Measurements from ENCODE around the gene DSP.

Gene DSP

DNA sequence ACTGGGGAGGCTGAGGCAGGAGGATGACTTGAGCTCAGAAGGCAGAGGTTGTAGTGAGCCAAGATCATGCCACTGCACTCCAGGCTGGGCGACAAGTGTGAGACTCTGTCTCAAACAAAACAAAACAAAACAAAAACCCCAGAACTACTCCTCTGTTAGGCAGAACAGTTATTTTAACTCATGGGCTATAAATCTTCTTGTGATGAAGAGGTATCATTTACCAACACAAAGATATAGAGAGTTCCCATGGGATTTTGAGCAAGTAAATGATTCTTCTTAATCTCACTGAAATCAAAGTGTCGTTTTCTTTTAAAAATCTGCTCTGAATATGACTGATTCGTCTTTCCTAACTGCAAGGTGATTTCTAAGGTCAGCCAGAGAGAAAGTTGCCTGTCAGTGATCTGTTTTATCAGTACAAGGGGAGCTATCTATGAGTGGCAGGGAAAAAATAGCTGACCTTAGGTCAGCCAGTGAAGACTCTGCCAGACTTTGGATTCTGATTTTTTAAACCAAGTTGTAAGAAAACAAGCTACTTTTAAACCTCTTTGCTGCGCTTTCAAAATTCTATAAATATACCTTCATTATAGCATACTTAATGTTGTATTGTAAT is 3.8 kb upstream of the DSP start:
- FAIRE-seq = no peak

DNA sequence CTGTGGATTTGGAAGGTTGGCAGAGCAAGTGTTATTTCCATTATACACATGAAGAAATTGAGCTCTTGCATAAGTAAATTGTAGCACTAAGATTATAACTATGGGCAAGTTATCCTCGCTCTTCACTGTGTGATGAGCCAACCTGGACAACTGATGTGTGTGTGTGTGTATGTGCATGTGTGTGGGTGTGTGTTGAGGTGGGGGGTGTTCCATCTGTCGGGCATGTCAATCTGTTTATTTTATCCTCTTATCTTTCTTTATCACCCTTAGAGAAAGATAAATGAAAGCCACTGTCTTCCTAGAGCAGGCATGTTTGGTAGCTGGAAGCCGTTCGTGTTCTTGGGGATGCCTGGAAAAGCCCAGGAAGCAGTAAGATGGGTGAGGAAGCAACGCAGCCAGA is 3.0 kb upstream of the DSP start:
- no peak for FAIRE-seq

DNA sequence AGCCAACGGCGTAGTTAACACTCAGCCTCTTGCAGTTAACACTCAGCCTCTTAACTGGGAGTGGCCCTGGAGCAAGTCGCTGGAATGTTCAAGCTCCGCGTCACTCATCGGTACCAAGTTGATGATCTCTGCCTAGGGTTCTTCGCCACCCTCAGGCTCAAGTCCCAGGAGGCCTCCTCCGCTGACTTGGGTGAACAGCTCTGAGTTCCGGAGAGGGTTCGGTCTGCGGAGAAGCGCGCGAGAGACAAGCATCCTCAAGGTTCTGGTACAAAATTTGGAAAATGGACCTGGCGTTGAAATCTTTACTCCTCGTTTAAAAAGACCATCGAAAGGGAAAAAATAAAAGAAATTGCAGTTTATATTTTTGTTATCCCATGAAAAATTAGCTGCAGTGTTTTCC is 876 bp upstream of the DSP start:
- FAIRE-seq = no peak

- FAIRE-seq = no peak
Observed at GRCh38 chr6:7542065-7542873, 798 bp downstream of the DSP start.

GRCh38 chr6:7542874-7543624 is 1.6 kb downstream of the DSP start:
- FAIRE-seq = no peak

GRCh38 chr6:7543789-7544424 is 2.4 kb downstream of the DSP start:
- no peak for FAIRE-seq

DNA sequence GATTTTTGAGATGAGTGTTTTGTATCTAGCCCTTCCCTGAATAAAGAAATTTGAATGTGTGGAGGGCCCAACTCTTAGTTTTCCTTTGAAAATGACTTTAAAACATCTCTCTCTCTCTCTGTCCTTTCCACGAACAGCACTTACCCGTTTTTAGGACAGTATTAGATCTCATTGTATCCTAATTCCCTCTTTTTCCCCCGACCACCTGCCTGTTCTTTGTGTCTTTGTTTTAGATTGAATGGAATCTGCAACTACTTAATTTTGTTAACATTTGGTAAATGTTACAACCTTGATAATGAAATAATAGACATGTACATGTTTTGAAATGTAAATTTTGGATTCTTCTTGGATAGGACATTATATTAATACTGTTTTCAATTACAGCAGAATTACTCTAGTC is 3.1 kb downstream of the DSP start:
- no peak for FAIRE-seq

DNA sequence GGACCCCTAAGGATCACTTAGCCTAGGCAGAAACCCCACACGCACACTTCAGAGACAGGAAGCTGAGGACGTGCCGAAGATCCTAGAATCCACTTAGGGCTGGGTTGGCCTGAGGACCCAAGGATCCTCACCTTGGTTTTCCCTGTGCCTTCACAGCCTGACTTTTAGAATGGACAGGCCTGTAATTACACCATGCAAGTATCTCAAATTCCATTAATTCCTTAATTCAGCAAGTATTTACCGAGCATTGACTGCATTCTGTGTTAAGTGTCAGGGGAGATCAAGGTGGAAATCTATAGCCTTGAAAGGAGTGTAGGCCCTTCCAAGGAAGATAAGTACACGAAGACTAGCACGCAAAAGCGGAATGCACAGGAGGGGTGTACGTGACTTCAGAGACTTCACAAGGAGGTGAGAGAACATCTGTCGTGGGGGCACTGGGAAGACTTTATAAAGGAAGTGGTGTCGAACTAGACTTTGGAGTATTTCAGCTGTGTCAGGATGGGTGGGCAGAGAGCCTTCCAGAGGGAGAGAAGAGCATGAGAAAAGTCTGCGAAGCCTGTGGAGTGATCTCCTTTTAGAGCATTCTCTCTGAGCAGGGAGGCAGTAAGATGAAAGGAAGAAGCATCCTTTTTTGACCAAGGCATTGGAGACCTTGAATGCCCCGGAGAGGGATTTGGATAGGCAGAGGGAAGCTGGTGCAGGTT is 4.0 kb downstream of the DSP start:
- FAIRE-seq = no peak

GRCh38 chr6:7546020-7546369 is 4.5 kb downstream of the DSP start:
- FAIRE-seq = no peak

- FAIRE-seq = no peak
Observed at GRCh38 chr6:7546383-7546782, 4.9 kb downstream of the DSP start.

DNA sequence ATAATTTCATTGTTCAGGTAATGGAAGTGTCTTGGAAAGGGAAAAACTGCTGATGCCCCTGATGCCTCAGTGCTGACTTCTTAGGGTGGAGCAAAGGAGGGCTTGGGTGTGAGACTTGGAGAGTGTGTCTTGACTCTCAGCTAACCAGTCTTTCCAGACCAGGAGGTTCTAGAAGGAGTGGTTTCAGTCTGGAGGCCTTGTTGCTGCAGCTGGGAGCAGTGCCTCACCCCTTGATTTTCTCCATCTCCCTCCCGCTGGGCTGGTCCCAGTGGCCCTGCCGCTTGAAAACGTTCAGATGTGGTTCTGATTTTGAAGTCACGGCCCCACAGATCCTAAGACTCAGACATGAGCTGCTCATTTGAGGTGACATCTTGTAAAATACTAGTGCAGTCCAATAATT is 5.4 kb downstream of the DSP start:
- FAIRE-seq = no peak

GRCh38 chr6:7547315-7547714 is 5.8 kb downstream of the DSP start:
- FAIRE-seq = no peak

DNA sequence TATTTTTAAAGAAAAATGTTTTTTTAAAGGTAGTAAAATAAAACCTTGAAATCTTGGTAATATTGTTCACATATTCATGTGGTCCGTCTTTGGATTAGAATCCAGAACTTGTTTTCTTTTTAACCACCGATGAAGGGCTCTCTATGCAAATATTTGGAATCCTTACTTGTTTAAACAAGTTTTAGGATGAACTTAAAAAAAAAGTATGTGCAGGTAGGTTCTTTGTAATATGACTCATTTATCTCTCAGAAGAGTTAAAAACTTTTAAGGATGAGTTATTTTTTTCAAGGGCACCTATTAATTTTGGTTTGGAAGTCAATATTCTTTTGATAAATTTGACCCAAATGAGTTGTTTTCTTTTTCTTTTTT is 8.9 kb downstream of the DSP start:
- FAIRE-seq = no peak

DNA sequence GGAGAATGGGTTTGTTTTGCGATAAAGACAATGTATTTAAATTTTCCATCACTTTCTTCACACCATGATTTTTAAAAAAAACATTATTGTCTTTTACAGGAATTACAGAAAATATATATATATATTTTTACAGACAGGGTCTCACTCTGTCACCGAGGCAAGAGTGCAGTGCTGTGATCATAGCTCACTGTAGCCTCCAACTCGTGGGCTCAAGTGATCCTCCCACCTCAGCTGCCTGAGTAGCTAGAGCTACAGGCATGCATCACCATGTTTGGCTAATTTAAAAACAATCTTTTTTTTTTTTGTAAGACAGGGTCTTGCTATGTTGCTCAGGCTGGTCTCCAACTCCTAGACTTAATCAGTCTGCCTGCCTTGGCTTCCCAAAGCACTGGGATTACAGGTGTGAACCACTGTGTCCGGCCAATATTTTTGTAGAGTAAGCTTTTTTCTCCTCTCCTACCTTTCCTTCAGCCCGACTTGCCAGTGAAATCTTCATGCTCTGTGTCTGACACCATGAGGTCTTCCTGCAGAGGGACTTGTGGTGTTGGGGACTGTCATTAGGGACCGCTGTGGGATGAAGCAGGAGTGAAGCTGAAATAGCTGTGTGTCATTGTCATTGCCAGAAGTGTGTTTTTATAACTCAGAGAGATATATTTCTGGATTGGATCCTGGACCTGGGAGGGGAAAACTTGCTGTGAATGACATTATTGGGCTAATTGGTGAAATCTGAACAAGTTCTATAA is 13.2 kb downstream of the DSP start:
- no peak for FAIRE-seq

- FAIRE-seq = no peak
Observed at GRCh38 chr6:7555671-7556070, 14.2 kb downstream of the DSP start.

GRCh38 chr6:7556394-7557106 is 15.1 kb downstream of the DSP start:
- no peak for FAIRE-seq

DNA sequence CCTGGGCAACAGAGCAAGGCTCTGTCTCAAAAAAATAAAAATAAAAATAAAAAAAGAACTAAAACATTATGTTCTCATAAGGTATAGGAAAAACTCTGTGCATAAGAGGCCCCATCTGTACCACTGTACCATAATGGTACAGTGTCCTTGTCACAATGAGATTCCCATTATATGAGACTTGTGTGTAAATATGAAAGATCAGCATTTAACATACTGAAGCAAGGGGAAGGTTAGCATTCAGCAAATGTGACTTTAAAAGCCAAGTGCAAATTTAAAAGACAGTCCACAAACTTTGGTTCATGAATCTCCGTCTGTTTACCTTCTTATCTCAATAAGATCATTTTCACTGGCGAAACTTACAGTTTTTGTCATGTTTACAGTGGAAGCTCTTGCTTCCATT is 16.2 kb downstream of the DSP start:
- FAIRE-seq = no peak

- no peak for FAIRE-seq
Observed at GRCh38 chr6:7558781-7559180, 17.3 kb downstream of the DSP start.

DNA sequence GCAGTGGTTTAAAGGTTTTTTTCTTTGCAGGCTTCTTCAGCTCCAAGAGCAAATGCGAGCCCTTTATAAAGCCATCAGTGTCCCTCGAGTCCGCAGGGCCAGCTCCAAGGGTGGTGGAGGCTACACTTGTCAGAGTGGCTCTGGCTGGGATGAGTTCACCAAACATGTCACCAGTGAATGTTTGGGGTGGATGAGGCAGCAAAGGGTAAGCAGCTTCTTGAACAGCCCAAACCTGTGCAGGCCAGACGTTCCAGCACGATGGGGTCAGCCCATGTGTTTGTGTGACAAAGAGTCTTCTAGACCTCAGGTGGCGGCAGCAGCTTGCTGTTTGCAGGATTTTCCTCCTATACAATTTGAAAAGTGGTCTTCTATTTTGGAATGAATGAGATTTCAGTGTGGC is 17.7 kb downstream of the DSP start:
- no peak for FAIRE-seq

- no peak for FAIRE-seq
Observed at GRCh38 chr6:7559651-7560385, 18.3 kb downstream of the DSP start.
